Motor neuron (in vitro differentiated cells): ENCODE measurements around the gene MAP2K2. TPM values are rescaled to one million over a fixed set of nuclear protein-coding genes. Genes with fewer than 3 reads are reported as not detected.
"Not testable (repeated sequence)": the region's sequence is repeated elsewhere in the genome, so short reads cannot be mapped to it uniquely, and the experiment has no call there.

Experiments used
- ATAC-seq, 8 experiments: fragments of 200-7000 bp; cut with Tn5 transposase; replicated peaks in 6 of 8; 2 replicates each; pipeline ENCODE4 v1.8.0; 2021; ENCODE audit warnings: mild to moderate bottlenecking in 8 of 8, moderate library complexity in 8 of 8
- H3K27ac ChIP-seq, 2 donors: fragments of 250-450 bp; sonication (Bioruptor Pico); 2 replicates each; pipeline ENCODE4 v1.9.0; 2021; ENCODE audit warnings: antibody characterized with exemption in 2 of 2, mild to moderate bottlenecking in 2 of 2, moderate library complexity in 1 of 2
- H3K4me1 ChIP-seq, 2 donors: fragments of 250-450 bp; sonication (Bioruptor Pico); replicated peaks in 1 of 2; 2 replicates each; pipeline ENCODE4 v1.6.1; 2021; ENCODE audit warnings: antibody characterized with exemption in 2 of 2, mild to moderate bottlenecking in 2 of 2, moderate library complexity in 1 of 2
- H3K4me3 ChIP-seq, 5 donors: fragments of 250-450 bp; sonication (Bioruptor Pico); 2 replicates each; pipeline ENCODE4 v1.9.0; 2021; ENCODE audit warnings: antibody characterized with exemption in 5 of 5, mild to moderate bottlenecking in 5 of 5, moderate library complexity in 4 of 5
- WGBS, 10 experiments: fragments of 450-650 bp; shearing (Covaris generic); methylation state at CpG; one replicate each; pipeline ENCODE4 v1.0.0; 2022; 5-methylcytosine and 5-hydroxymethylcytosine counted together
- in situ Hi-C, 9 experiments: fragments of 400-800 bp; cut with MboI; loops; one replicate each; pipeline ENCODE4 v1.15.0; 2021; ENCODE audit warnings: low sequenced_read_pairs in 9 of 9, low pct_unique_long_range_greater_than_20kb in 2 of 9; ENCODE audit not compliant: unreplicated experiment in 9 of 9
- total RNA-seq, 8 experiments: library from RNA; unstranded; fragments of 300-600 nt; gene quantifications; 2 replicates each; pipeline versions ENCODE4 v1.2.3 to v1.2.4, GENCODE V29; 2022

The MAP2K2 gene
- total RNA-seq, 8 experiments from 2014 or later, result 77.0 to 159 (median 99.6) TPM

DNA sequence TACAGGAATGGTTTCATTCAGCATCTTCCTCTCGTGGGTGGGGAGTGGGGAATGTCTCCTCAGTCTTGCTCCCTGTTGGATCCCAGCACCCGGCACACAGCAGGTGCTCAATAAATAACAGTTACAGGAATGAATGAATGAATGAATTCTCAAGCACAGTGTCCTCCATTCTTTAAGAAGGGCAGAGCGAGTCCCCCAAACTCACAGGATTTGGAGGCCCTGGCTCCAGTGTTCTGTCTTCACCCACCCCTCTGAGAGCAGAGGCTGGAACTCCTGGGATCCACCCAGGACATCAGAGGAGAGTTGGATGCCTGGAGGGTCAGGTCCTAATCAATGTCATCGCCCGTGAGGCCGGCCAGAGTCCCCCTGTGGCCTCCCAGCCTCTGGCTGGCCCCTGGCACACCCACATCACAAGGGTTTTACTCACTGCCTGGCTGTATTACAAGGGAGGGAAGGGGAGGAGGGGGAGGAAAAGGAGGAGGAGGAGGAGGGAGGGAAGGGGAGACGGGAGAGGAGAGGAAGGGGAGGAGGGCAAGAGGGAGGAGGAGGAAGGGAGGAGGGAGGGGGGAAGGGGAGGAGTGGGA lies 20.8 kb upstream of the MAP2K2 start:
- Histone ChIP-seq H3K4me3 (no peak overlapping the region), H3K4me1 (no peaks in the 10 kb centered on the region), H3K27ac (no peak overlapping the region)
- in situ Hi-C loops, result no loop called here
- WGBS, 10 experiments, result 37 to 50% (median 42%) methylated on average over 1 to 2 of the region's 7 CpGs; no CpG with 5 or more reads in 6 of the 10 experiments
- peak in 4 of 8 experiments; percentile 12 to 66 (median 34) for ATAC-seq

DNA sequence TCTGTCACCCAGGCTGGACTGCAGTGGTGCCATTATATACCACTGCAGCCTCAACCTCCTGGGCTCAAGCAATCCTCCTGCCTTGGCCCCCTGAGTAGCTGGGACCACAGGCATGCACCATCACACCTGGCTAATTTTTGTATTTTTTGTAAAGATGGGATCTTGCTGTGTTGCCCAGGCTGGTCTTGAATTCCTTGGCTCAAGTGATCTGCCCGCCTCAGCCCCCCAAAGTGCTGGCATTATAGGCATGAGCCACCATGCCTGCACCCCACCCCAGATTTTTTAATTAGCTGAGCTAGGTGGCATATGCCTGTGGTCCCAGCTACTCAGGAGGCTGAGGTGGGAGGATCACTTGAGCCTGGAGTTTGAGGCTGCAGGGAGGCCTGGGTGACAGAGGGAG lies 19.0 kb upstream of the MAP2K2 start:
- WGBS, 10 experiments, result 40 to 100% (median 60%) methylated on average over 1 of the region's 1 CpG; no CpG with 5 or more reads in 5 of the 10 experiments
- in situ Hi-C loops, H3K4me1 ChIP-seq, H3K4me3 ChIP-seq, ATAC-seq, H3K27ac ChIP-seq: not testable (repeated sequence)

DNA sequence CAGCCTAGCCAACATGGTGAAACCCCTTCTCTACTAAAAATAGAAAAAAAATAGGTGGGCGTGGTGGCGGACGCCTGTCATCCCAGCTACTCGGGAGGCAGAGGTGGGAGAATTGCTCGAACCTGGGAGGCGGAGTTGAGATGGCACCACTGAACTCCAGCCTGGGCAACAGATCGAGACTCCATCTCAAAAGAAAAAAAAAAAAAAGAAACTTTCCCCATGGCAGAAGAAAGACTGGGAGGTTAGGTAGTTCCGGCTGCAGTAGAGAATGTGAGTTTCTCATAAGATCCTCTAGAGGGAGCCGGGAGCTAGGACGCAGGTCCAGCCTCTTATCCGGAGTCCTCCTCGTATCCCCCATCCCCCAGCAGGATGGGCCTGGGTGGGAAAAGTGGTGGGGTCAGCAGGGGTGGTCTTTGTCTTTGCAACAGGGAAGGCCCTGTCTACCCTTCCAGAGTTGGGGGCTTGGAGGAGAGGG lies 16.4 kb upstream of the MAP2K2 start:
- H3K4me1 ChIP-seq, result no peaks in the 10 kb centered on the region
- H3K27ac ChIP-seq, result no peak overlapping the region
- in situ Hi-C loops, result no loop called here
- ATAC-seq, result peak; percentile 27 to 91 (median 55)
- no peak overlapping the region for H3K4me3 ChIP-seq
- WGBS, 10 experiments, result 0 to 100% (median 21%) methylated on average over 1 to 7 of the region's 12 CpGs; no CpG with 5 or more reads in 4 of the 10 experiments

DNA sequence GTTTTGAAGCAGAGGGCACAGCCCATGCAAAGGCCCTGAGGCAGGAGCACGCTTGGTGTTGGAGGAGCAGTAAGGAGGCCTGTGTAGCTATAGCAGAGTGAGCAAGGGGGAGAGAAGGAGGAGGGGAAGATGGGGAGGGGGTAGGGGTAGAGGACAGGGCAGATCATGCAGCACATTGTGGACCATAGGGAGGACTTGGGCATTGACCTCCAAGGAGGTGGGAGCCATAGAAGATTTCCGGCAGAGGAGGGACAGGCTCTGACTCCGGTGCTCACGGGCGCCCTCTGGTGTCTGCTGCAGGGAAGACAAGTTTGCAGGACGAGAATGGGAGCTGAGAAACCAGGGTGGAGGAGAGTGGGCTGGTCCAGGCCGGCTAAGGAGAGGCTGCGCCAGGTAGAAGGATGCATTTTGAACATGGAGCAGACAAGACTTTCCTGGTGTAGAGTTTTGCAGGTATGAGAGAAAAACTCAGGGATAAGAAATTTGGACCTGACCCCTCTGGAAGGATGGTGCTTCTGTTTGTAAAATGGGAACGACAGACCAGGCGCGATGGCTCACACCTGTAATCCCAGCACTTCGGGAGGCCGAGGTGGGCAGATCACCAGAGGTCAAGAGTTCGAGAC lies 15.8 kb upstream of the MAP2K2 start:
- no peak overlapping the region for H3K27ac ChIP-seq
- no peaks in the 10 kb centered on the region for H3K4me1 ChIP-seq
- ATAC-seq, result peak in 4 of 8 experiments; percentile 23 to 92 (median 86)
- in situ Hi-C loops, result no loop called here
- 0 to 100% (median 44%) methylated on average over 1 to 7 of the region's 14 CpGs; no CpG with 5 or more reads in 4 of the 10 experiments for WGBS, 10 experiments
- no peak overlapping the region for H3K4me3 ChIP-seq

DNA sequence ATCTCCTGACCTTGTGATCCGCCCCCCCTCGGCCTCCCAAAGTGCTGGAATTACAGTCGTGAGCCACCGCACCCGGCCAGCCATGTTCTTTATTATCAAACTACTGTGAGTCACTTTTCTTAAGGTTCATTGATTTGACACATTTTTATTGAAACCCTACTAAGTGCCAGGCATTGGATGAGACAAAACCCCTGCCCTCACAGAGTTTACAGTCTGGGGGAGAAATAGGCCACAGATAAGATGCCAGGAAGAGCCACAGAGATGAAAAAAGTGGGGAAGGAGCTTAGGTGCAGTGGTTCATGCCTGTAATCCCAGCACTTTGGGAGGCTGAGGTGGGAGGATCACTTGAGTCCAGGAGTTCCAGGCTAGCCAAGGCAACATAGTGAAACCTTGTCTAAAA lies 14.5 kb upstream of the MAP2K2 start:
- WGBS, 10 experiments, result 74 to 100% (median 82%) methylated on average over 1 to 5 of the region's 5 CpGs; no CpG with 5 or more reads in 5 of the 10 experiments
- in situ Hi-C loops, result no loop called here
- H3K4me3 ChIP-seq, result no peak overlapping the region
- H3K4me1 ChIP-seq, result no peaks in the 10 kb centered on the region
- ATAC-seq, result no peak
- H3K27ac ChIP-seq, result no peak overlapping the region

DNA sequence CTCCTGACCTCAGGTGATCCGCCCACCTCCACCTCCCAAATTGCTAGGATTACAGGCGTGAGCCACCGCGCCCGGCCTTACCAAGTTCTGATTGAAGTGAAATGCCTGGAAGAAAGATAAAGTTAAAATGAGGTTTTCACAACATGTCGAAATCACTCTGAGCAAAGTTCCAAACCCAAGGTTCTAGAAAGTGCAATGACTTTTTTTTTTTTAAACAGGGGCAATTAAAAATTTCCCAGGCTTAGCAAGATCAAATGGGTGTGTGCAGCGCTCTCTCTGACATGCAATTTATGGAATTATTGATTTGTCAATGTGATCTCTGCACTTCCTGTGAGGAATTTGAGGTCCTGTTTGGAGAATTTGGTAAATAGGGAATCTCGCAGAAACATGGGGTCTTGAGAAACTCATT lies 12.8 kb upstream of the MAP2K2 start:
- in situ Hi-C loops, result no loop called here
- Histone ChIP-seq H3K27ac (no peak overlapping the region), H3K4me3 (no peak overlapping the region), H3K4me1 (no peaks in the 10 kb centered on the region)
- no peak for ATAC-seq
- 63 to 100% (median 95%) methylated on average over 1 to 8 of the region's 8 CpGs for WGBS, 10 experiments

DNA sequence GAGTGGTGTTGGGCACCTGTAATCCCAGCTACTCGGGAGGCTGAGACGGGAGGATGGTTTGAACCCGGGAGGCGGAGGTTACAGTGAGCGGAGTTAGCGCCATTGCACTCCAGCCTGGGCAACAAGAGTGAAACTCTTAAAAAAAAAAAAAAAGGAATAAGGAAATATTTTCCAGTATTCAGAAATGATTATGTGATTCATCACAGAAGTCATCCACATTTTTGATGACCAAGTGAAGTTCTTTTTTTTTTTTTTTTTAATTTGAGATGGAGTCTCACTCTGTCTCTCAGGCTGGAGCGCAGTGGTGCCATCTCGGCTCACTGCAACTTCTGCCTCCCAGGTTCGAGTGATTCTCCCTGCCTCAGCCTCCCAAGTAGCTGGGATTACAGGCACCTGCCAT lies 11.5 kb upstream of the MAP2K2 start:
- H3K27ac ChIP-seq, in situ Hi-C loops, H3K4me3 ChIP-seq, H3K4me1 ChIP-seq, ATAC-seq: not testable (repeated sequence)
- WGBS, 10 experiments, result 50 to 96% (median 89%) methylated on average over 1 to 9 of the region's 9 CpGs; no CpG with 5 or more reads in 2 of the 10 experiments

DNA sequence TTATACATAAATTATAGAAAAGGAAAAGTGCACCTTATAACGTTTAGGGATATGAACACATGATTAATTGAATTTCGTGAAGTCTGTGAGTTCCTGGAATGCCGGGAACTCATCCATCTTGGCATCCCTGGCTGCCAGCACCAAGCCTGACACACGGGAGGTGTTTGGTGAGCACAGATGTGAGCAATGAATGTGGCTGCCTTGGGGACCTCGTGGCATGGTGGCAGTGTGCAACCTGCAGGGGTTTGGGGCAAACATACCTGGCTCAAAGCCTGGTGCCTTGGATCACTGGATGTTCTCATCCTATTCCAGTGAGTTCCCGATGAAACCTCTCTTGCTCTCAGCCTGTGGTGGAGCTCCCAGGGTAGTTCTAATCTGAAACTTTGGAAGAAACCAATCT lies 10.4 kb upstream of the MAP2K2 start:
- H3K4me3 ChIP-seq, result no peak overlapping the region
- no peak overlapping the region for H3K27ac ChIP-seq
- H3K4me1 ChIP-seq, result peaks cover 0 to 4% of the 10 kb centered on the region in 2 donors
- no peak for ATAC-seq
- in situ Hi-C loops, result no loop called here
- 0 to 67% (median 6%) methylated on average over 1 to 5 of the region's 6 CpGs; no CpG with 5 or more reads in 1 of the 10 experiments for WGBS, 10 experiments

DNA sequence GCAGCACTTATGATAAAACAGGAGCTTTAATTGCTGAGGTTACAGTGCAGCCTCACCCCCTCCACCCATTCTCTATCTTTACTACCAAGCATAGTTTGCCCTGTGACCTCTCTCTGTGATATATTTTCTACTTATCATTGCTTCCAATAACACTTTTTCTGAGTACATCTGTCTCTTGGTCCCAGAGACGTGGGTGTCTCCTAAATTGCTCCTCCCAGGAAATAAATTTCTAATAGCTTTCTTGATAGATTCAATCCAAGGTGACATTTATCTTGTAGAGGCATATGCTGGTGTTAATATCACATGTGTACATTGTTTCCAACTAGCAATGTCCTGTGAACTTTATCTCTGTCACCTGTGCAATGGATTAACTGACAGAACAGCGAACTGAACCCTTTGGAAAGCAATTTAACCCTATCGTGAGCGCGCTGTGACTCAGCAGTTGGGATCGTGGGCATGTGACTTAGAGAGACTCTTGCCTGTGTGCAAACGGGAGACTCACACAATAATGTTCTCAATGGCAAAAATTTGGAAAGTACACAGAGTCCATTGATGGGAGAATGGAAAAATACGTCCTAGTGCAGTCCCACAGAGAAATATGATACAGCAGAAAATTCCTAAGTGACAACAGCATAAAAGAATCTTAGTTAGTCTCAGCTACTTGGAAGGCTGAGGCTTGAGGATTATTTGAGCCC lies 7.0 kb upstream of the MAP2K2 start:
- 20 to 88% (median 46%) methylated on average over 1 to 8 of the region's 8 CpGs; no CpG with 5 or more reads in 1 of the 10 experiments for WGBS, 10 experiments
- ATAC-seq, result peak in 5 of 8 experiments; percentile 18 to 45 (median 29)
- in situ Hi-C loops, result no loop called here
- H3K27ac ChIP-seq, result no peak overlapping the region
- H3K4me1 ChIP-seq, result peaks cover 0 to 4% of the 10 kb centered on the region in 2 donors
- H3K4me3 ChIP-seq, result no peak overlapping the region

DNA sequence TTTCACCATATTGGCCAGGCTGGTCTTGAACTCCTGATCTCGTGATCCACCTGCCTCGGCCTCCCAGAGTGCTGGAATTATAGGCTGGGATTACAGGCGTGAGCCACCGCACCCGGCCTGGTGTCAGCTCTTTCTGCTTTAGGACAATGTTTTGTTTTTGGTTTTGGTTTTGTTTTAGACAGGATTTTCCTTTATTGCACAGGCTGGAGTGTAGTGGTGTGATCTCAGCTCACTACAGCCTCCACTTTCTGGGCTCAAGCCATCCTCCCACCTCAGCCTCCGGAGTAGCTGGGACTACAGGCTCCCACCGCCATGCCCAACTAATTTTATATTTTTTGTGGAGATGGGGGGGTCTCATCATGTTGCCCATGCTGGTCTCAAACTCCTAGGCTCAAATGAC lies 5.1 kb upstream of the MAP2K2 start:
- H3K4me1 ChIP-seq, in situ Hi-C loops, H3K4me3 ChIP-seq, ATAC-seq, H3K27ac ChIP-seq: not testable (repeated sequence)
- WGBS, 10 experiments, result 78 to 93% (median 91%) methylated on average over 1 to 4 of the region's 7 CpGs; no CpG with 5 or more reads in 5 of the 10 experiments

DNA sequence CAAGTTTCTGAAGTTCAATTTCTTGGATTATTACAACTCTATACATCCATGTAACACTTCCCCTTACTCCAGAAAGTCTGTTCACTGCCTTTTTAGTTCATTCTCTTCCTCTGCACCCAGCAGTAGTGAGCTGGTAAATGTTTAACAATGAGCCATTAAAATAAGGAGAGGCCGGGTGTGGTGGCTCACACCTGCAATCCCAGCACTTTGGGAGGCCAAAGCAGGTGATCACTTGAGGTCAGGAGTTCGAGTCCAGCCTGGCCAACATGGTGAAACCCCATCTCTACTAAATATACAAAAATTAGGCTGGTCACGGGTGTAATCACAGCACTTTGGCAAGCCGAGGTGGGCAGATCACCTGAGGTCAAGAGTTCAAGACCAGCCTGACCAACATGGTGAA lies 3.4 kb upstream of the MAP2K2 start:
- H3K27ac ChIP-seq, H3K4me3 ChIP-seq, ATAC-seq, in situ Hi-C loops: not testable (repeated sequence)
- H3K4me1 ChIP-seq, result peaks cover 6 to 12% of the 10 kb centered on the region in 2 donors
- WGBS, 10 experiments, result 0 to 100% (median 82%) methylated on average over 1 to 4 of the region's 4 CpGs; no CpG with 5 or more reads in 2 of the 10 experiments

DNA sequence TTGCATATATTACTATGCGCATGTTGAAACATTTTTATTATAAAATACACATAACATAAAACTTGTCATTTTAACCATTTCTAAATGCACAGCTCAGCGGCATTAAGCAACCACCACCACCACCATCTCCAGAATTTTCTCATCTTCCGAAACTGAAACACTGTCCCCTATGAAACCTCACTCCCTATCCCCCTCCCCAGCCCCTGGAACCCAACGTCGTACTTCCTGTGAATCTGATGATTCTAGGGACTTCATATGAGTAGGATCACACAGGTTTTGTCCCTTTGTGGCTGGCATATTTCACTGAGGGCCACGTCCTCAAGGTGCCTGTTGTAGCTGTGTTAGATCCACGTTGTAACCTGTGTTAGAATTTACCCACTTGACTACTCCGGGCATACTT lies 716 bp upstream of the MAP2K2 start:
- H3K27ac ChIP-seq, result no peak overlapping the region
- WGBS, 10 experiments, result 29 to 54% (median 40%) methylated on average over 1 to 5 of the region's 8 CpGs; no CpG with 5 or more reads in 5 of the 10 experiments
- ATAC-seq, result no peak

DNA sequence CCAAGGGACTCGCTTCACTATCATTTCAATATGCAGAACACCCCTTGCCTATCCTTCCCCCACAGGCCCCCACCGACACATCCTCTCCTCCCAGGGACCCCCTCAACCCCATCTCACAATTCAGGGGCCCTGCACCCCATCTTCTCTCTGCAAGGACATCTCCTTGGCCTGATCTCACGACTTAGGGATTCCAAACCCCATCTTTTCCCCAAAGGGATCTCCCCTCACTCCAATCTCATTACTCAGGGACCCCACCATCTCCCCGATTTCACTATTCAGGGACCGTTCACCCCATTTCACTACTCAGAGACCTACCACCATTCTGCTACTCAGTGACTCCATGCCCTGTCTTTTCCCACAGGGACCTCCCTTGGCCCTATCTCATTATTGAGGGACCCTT lies 1.4 kb downstream of the MAP2K2 start:
- Histone ChIP-seq H3K4me3 (peak overlapping the region; percentile 53 to 99 (median 99)), H3K4me1 (peaks cover 6 to 8% of the 10 kb centered on the region in 2 donors), H3K27ac (no peak overlapping the region)
- 17 to 60% methylated on average over 1 of the region's 5 CpGs; no CpG with 5 or more reads in 8 of the 10 experiments for WGBS, 10 experiments
- in situ Hi-C loops, result no loop called here
- no peak for ATAC-seq

More for the DNA sequence above, 716 bp upstream of the MAP2K2 start:
- in situ Hi-C loops, result no loop called here
- Histone ChIP-seq H3K4me3 (peak overlapping the region; percentile 53 to 99 (median 99)), H3K4me1 (peaks cover 6 to 8% of the 10 kb centered on the region in 2 donors)
